OCI-LY7 (cell line): ENCODE measurements around the gene ANKS1A. TPM values are rescaled to one million over a fixed set of nuclear protein-coding genes. Genes with fewer than 3 reads are reported as not detected.

Experiments used
- BruUV-seq: library from RNA; stranded (reverse); fragments of 400-500 nt; replicated peaks from 2 replicates; lab custom pipeline; 2021; lab: Mats Ljungman, UMichigan
- CTCF ChIA-PET: fragments of 300-600 bp; sonication (Branson Sonifier 250); formaldehyde crosslinking; loops from one replicate; lab custom pipeline; 2022; ENCODE audit warnings: antibody characterized with exemption; ENCODE audit not compliant: unreplicated experiment; lab: Charles Lee
- POLR2A ChIA-PET: fragments of 300-600 bp; sonication (Branson Sonifier 250); formaldehyde crosslinking; loops from one replicate; lab custom pipeline; 2022; ENCODE audit warnings: antibody characterized with exemption; lab: Charles Lee
- DNase-seq: peaks from one replicate; pipeline ENCODE4 v3.0.0-alpha.2; 2015; ENCODE audit warnings: low spot score
- H2AFZ ChIP-seq: fragments of 200-600 bp; sonication (generic), shearing (Covaris generic); 2 replicates; pipeline ENCODE4 v1.6.1; 2014; ENCODE audit warnings: mild to moderate bottlenecking, antibody characterized with exemption, low read length, moderate library complexity
- H3K27ac ChIP-seq: fragments of 200-600 bp; sonication (generic); 2 replicates; pipeline ENCODE4 v1.5.1; 2014; ENCODE audit warnings: mixed run types, low read depth, mild to moderate bottlenecking, moderate library complexity, low read length, inconsistent platforms; ENCODE audit not compliant: poor library complexity, severe bottlenecking
- H3K36me3 ChIP-seq: fragments of 200-600 bp; sonication (generic); 2 replicates; pipeline ENCODE4 v1.6.1; 2014; ENCODE audit warnings: mild to moderate bottlenecking, antibody characterized with exemption, low read length, moderate library complexity, mixed read lengths; ENCODE audit not compliant: insufficient read depth
- H3K4me1 ChIP-seq: fragments of 200-600 bp; sonication (generic); 2 replicates; pipeline ENCODE4 v1.5.1; 2014; ENCODE audit warnings: mild to moderate bottlenecking, low read length; ENCODE audit not compliant: insufficient read depth, poor library complexity, severe bottlenecking
- H3K4me2 ChIP-seq: fragments of 200-600 bp; sonication (generic); 2 replicates; pipeline ENCODE4 v1.6.1; 2014; ENCODE audit warnings: mild to moderate bottlenecking, low read length
- H3K4me3 ChIP-seq: fragments of 200-600 bp; sonication (generic); 2 replicates; pipeline ENCODE4 v1.5.1; 2014; ENCODE audit warnings: mild to moderate bottlenecking, low read depth, low read length; ENCODE audit not compliant: poor library complexity, severe bottlenecking
- H3K79me2 ChIP-seq: fragments of 200-600 bp; sonication (generic); 2 replicates; pipeline ENCODE4 v1.6.1; 2016; ENCODE audit warnings: low read depth, mild to moderate bottlenecking, low read length, moderate library complexity, mixed read lengths; ENCODE audit not compliant: insufficient read depth
- H3K9me2 ChIP-seq: fragments of 200-600 bp; sonication (generic); 2 replicates; pipeline ENCODE4 v1.6.1; 2016; ENCODE audit warnings: mild to moderate bottlenecking, low read length, mixed read lengths; ENCODE audit not compliant: insufficient read depth
- H3K9me3 ChIP-seq: fragments of 200-600 bp; sonication (generic); 2 replicates; pipeline ENCODE4 v1.6.1; 2014; ENCODE audit warnings: mild to moderate bottlenecking, mixed run types, low read length, mixed read lengths
- H4K20me1 ChIP-seq: fragments of 200-600 bp; sonication (generic); 2 replicates; pipeline ENCODE4 v1.6.1; 2014; ENCODE audit warnings: mild to moderate bottlenecking, antibody characterized with exemption, low read length, moderate library complexity, mixed read lengths; ENCODE audit not compliant: insufficient read depth
- EZH2phosphoT487 ChIP-seq: fragments of 200-600 bp; sonication (generic); IDR thresholded peaks from 2 replicates; pipeline ENCODE4 v1.6.1; 2018; ENCODE audit warnings: low read depth, borderline replicate concordance, mild to moderate bottlenecking, mixed run types, antibody characterized with exemption, low read length, moderate library complexity, mixed read lengths
- intact Hi-C: fragments of 100-400 bp; cut with micrococcal nuclease; formaldehyde crosslinking; loops from one replicate; pipeline ENCODE4 v1.10.0; 2022; ENCODE audit not compliant: unreplicated experiment
- total RNA-seq, 2 experiments: library from RNA; depleted of rRNA in 1 of 2; stranded (reverse); fragments of >200 nt in 1 of 2; shearing (Covaris generic) in 1 of 2; gene quantifications; 2 replicates each; pipeline ENCODE4 v1.2.3, GENCODE V29; 2014 to 2022
- TF ChIP-seq, protein P1 (sequence below): fragments of 200-600 bp; sonication (generic); conservative IDR thresholded peaks from 2 replicates; pipeline ENCODE4 v1.5.1; 2014; ENCODE audit warnings: mild to moderate bottlenecking, antibody characterized with exemption, low read length, moderate library complexity, mixed read lengths

Gene ANKS1A
- total RNA-seq, 2 experiments from 2014 or later, result 7.8 to 13.8 TPM

DNA sequence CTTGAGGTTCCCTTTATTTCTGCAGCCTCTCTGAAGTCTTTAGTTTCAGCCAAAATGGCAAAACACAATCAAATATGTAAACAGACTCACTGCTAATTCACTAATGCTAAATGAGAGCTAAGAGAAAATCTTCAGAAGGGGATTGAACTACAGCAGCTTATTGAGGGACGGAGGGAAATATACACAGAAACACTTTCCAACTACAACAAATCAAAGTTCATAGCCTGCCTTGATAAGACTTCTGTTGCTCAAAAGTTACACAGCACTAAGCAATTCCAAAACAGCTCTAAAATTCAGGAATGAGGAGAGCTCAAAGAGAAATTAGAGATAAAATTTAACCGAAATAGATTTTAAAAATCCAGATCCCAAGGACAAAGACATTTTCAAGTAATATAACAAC, 250.4 kb downstream of the ANKS1A start:
- Histone ChIP-seq H3K4me2 (no peak overlapping the region), H3K4me1 (peaks cover 12% of the 10 kb centered on the region), H3K9me2 (no peaks in the 10 kb centered on the region), H3K9me3 (no peaks in the 10 kb centered on the region), H3K79me2 (no peaks in the 10 kb centered on the region), H4K20me1 (no peaks in the 10 kb centered on the region), H3K27ac (no peak overlapping the region), H3K36me3 (no peaks in the 10 kb centered on the region), H3K4me3 (no peak overlapping the region), H2AFZ (no peak overlapping the region)
- intact Hi-C loops, result no loop called here
- no peak for DNase-seq
- POLR2A ChIA-PET, result interaction anchor here (0.6 to 1.1 kb wide), 5 partner anchors 12 to 529 kb away, joined by 3 to 7 read pairs (median 3); no protein-coding TSS in a partner anchor
- CTCF ChIA-PET, result interaction anchor here (0.6 to 0.9 kb wide), 3 partner anchors 153 to 938 kb away, joined by 3 read pairs; no protein-coding TSS in a partner anchor
- TF ChIP-seq, protein P1, sequence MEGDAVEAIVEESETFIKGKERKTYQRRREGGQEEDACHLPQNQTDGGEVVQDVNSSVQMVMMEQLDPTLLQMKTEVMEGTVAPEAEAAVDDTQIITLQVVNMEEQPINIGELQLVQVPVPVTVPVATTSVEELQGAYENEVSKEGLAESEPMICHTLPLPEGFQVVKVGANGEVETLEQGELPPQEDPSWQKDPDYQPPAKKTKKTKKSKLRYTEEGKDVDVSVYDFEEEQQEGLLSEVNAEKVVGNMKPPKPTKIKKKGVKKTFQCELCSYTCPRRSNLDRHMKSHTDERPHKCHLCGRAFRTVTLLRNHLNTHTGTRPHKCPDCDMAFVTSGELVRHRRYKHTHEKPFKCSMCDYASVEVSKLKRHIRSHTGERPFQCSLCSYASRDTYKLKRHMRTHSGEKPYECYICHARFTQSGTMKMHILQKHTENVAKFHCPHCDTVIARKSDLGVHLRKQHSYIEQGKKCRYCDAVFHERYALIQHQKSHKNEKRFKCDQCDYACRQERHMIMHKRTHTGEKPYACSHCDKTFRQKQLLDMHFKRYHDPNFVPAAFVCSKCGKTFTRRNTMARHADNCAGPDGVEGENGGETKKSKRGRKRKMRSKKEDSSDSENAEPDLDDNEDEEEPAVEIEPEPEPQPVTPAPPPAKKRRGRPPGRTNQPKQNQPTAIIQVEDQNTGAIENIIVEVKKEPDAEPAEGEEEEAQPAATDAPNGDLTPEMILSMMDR, result no peak
- no peak for TF ChIP-seq EZH2phosphoT487
- no TSS peak for BruUV-seq

DNA sequence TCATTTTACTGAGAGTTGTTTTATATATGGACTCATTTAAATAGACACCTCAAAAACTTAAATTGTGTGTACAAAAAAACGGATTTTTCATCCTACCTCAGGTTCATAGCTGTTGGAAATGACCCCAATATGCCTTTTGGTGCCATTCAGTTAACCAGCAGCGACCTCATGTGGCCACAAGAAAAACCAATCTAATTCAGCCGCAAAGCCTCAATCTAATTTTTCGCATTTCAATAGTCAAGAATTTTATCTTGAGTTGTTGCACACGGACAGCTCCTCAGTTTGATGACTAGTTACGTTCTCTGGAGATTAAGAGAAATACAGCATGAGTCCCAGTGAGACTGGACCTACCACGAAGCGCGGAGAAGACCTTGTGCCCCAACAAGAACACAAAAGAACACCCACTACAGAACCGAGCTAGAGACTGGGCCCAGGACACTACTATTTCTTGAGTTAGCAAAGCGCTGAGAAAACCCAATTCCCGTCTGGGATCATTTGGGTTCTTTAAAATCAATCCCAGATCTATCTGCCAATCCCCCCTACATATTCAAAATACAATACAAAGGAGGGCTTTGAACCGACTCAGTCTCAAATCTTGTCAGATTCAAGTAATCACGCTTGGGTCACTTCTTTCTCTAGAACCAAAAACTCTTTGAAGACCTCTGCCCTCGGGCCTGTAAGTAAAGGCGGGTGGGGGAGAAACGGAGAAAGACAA, 251.0 kb downstream of the ANKS1A start:
- H3K27ac ChIP-seq, result no peak overlapping the region
- CTCF ChIA-PET, result interaction anchor here (0.8 to 0.9 kb wide), 2 partner anchors 153 to 938 kb away, joined by 3 read pairs; no protein-coding TSS in a partner anchor
- TF ChIP-seq, protein P1, result peak; percentile 97
- no peak for TF ChIP-seq EZH2phosphoT487
- 0 out of 2 replicates have a peak overlapping the region, but pooled peaks have one; percentile 32 for H3K4me2 ChIP-seq
- intact Hi-C loops, result loop anchor here (1.0 to 5.0 kb wide), 3 partner anchors 154 to 893 kb away; partner anchors contain the start of gene SMIM29
- H3K9me2 ChIP-seq, result no peaks in the 10 kb centered on the region
- no peaks in the 10 kb centered on the region for H3K36me3 ChIP-seq
- H3K4me1 ChIP-seq, result peaks cover 12% of the 10 kb centered on the region
- H3K9me3 ChIP-seq, result no peaks in the 10 kb centered on the region
- no peak overlapping the region for H3K4me3 ChIP-seq
- BruUV-seq, result no TSS peak
- peak overlapping the region; percentile 49 for H2AFZ ChIP-seq
- POLR2A ChIA-PET, result interaction anchor here (0.7 to 1.1 kb wide), 3 partner anchors 13 to 155 kb away, joined by 3 read pairs; no protein-coding TSS in a partner anchor
- DNase-seq, result peak; percentile 79
- H3K79me2 ChIP-seq, result no peaks in the 10 kb centered on the region
- H4K20me1 ChIP-seq, result no peaks in the 10 kb centered on the region
